Chondrocyte (in vitro differentiated cells): Measurements from ENCODE around the gene FAM110A. TPM values are rescaled to one million over a fixed set of nuclear protein-coding genes. Genes with fewer than 3 reads are reported as not detected.

Experiments used
- DNase-seq: peaks from one replicate; pipeline ENCODE4 v3.0.0; 2021; ENCODE audit warnings: mixed read lengths, low spot score
- H3K27ac Mint-ChIP-seq: one replicate; pipeline ENCODE4 v1.8.0; 2021; ENCODE audit warnings: mild to moderate bottlenecking, moderate library complexity, mixed read lengths; ENCODE audit not compliant: unreplicated experiment
- H3K27me3 Mint-ChIP-seq: 2 replicates; pipeline ENCODE4 v1.8.0; 2021; ENCODE audit warnings: low read depth, mixed read lengths
- H3K36me3 Mint-ChIP-seq: 2 replicates; pipeline ENCODE4 v1.8.0; 2021; ENCODE audit warnings: low read depth, mixed read lengths
- H3K4me1 Mint-ChIP-seq: 2 replicates; pipeline ENCODE4 v1.8.0; 2021; ENCODE audit warnings: low read depth, mild to moderate bottlenecking, mixed read lengths
- H3K4me3 Mint-ChIP-seq: one replicate; pipeline ENCODE4 v1.8.0; 2021; ENCODE audit warnings: mild to moderate bottlenecking, moderate library complexity, mixed read lengths; ENCODE audit not compliant: unreplicated experiment
- H3K9me3 Mint-ChIP-seq: 2 replicates; pipeline ENCODE4 v1.8.0; 2021; ENCODE audit warnings: low read depth, mixed read lengths
- CTCF ChIP-seq: fragments of 200-600 bp; sonication (generic); IDR thresholded peaks from 2 replicates; pipeline ENCODE4 v1.5.0; 2021; ENCODE audit warnings: antibody characterized with exemption, mild to moderate bottlenecking, moderate library complexity
- total RNA-seq: library from RNA; stranded (reverse); gene quantifications from 3 replicates; pipeline ENCODE4 v1.2.1, GENCODE V29; 2021

FAM110A gene
- total RNA-seq, 1 donor from 2014 or later: 2.6 TPM

DNA sequence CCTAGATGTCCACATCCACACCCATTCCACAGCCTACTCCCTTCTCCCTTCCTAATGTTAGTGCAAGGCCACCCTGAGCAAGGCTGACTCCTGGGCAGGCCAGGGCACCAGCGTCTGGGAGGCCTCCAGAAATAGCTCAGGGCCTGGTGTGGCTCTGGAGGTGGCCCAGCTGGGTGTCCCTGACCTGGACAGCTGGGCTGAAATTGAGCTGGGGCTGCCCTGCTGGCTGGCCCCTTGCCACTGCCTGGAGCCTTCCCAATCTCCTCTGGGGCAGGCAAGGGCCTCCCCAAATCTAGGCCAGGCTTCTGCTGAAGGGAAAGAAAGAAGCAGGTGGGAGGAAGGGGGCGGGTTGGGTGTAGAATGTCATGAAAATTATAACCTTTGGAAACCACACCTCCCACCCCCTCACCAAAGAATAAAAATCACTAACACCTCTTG lies 2.1 kb downstream of the FAM110A start:
- H3K4me3 Mint-ChIP-seq: no peak overlapping the region
- peak overlapping the region; percentile 37 for H3K27ac Mint-ChIP-seq
- H3K4me1 Mint-ChIP-seq: peaks cover 24% of the 10 kb centered on the region
- TF ChIP-seq CTCF: no peak
- H3K36me3 Mint-ChIP-seq: no peaks in the 10 kb centered on the region
- H3K27me3 Mint-ChIP-seq: no peaks in the 10 kb centered on the region
- peaks cover 4% of the 10 kb centered on the region for H3K9me3 Mint-ChIP-seq
- DNase-seq: no peak

GRCh38 chr20:836190-836589 lies 2.7 kb downstream of the FAM110A start:
- H3K4me3 Mint-ChIP-seq: no peak overlapping the region
- H3K27me3 Mint-ChIP-seq: no peaks in the 10 kb centered on the region
- no peaks in the 10 kb centered on the region for H3K36me3 Mint-ChIP-seq
- H3K4me1 Mint-ChIP-seq: peaks cover 24% of the 10 kb centered on the region
- H3K9me3 Mint-ChIP-seq: peaks cover 4% of the 10 kb centered on the region
- no peak for DNase-seq
- TF ChIP-seq CTCF: no peak
- H3K27ac Mint-ChIP-seq: no peak overlapping the region

DNA sequence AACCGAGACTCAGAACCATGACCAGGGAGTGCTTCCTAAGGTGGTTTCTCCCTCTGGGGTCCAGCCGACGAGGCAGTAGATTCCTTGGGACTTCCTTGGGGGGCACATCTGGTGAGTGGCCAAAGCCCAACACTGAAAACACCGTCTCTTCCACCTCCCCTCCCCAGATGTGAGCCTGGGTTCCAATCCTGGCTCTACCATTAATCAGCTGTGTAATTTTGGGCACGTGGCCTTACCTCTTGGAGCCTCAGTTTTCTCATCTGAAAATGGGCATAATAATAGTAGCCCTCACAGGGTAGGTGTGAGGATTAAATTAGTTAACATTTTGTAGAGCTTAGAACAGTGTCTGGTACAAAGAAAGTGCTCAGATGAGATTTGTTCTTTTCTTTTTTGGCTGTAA lies 5.5 kb downstream of the FAM110A start:
- peaks cover 7% of the 10 kb centered on the region for H3K27me3 Mint-ChIP-seq
- H3K4me3 Mint-ChIP-seq: no peak overlapping the region

GRCh38 chr20:839626-840025 lies 6.1 kb downstream of the FAM110A start:
- Mint-ChIP-seq H3K27me3 (peaks cover 7% of the 10 kb centered on the region), H3K4me1 (peaks cover 17% of the 10 kb centered on the region), H3K4me3 (no peak overlapping the region), H3K9me3 (peaks cover 4% of the 10 kb centered on the region), H3K36me3 (no peaks in the 10 kb centered on the region), H3K27ac (no peak overlapping the region)
- TF ChIP-seq CTCF: no peak
- DNase-seq: no peak

More for the DNA sequence above, 5.5 kb downstream of the FAM110A start:
- Mint-ChIP-seq H3K4me1 (peaks cover 18% of the 10 kb centered on the region), H3K27ac (no peak overlapping the region), H3K36me3 (no peaks in the 10 kb centered on the region), H3K9me3 (peaks cover 4% of the 10 kb centered on the region)
- DNase-seq: no peak
- TF ChIP-seq CTCF: no peak

GRCh38 chr20:840503-840857 lies 7.0 kb downstream of the FAM110A start:
- H3K4me3 Mint-ChIP-seq: no peak overlapping the region
- peaks cover 7% of the 10 kb centered on the region for H3K27me3 Mint-ChIP-seq
- H3K4me1 Mint-ChIP-seq: peaks cover 13% of the 10 kb centered on the region
- DNase-seq: no peak
- no peak for TF ChIP-seq CTCF
- H3K27ac Mint-ChIP-seq: no peak overlapping the region
- no peaks in the 10 kb centered on the region for H3K36me3 Mint-ChIP-seq
- peaks cover 4% of the 10 kb centered on the region for H3K9me3 Mint-ChIP-seq
